ENCODE data around the gene TNFRSF14. TPM values are rescaled to one million over a fixed set of nuclear protein-coding genes. Genes with fewer than 3 reads are reported as not detected.
"Not testable (repeated sequence)": the region's sequence is repeated elsewhere in the genome, so short reads cannot be mapped to it uniquely, and the experiment has no call there.

TNFRSF14 gene
- total and polyA plus RNA-seq, 2 experiments from 2014 or later, result 7.8 to 13.3 TPM

- Histone ChIP-seq H3K36me3 (ENCODE audit: low read depth) (no peaks in the 10 kb centered on the region), H3K27ac (no peak overlapping the region), H3F3A (ENCODE audit: insufficient read depth) (no peaks in the 10 kb centered on the region), H3K4me2 (ENCODE audit: unreplicated experiment) (no peak overlapping the region), H3K9me2 (ENCODE audit: insufficient read depth) (no peaks in the 10 kb centered on the region), H3K4me3 (no peak overlapping the region), H3K9ac (no peak overlapping the region), H2AFZ (no peak overlapping the region), H3K4me1 (ENCODE audit: insufficient read depth) (no peaks in the 10 kb centered on the region), H3K27me3 (replicated peaks; ENCODE audit: insufficient read depth) (peaks cover 14% of the 10 kb centered on the region), H3K79me2 (ENCODE audit: insufficient read depth) (no peaks in the 10 kb centered on the region), H3K9me3 (ENCODE audit: low read depth) (no peaks in the 10 kb centered on the region), H4K20me1 (ENCODE audit: insufficient read depth) (no peaks in the 10 kb centered on the region)
- no peak for TF ChIP-seq EZH2phosphoT487 (IDR thresholded peaks at IDR 0.05; ENCODE audit: insufficient read depth, low read depth)
- WGBS, 2 experiments (ENCODE audit: low coverage in 1 of 2, low lambda C conversion rate in 2 of 2, missing lambda C conversion rate in 2 of 2), result 60 to 62% methylated on average over 16 to 23 of the region's 23 CpGs
- no peak for DNase-seq
- in situ Hi-C loops (cut with MboI), result no loop called here
Measured at GRCh38 chr1:2575801-2576663, 19.9 kb downstream of the TNFRSF14 start.

DNA sequence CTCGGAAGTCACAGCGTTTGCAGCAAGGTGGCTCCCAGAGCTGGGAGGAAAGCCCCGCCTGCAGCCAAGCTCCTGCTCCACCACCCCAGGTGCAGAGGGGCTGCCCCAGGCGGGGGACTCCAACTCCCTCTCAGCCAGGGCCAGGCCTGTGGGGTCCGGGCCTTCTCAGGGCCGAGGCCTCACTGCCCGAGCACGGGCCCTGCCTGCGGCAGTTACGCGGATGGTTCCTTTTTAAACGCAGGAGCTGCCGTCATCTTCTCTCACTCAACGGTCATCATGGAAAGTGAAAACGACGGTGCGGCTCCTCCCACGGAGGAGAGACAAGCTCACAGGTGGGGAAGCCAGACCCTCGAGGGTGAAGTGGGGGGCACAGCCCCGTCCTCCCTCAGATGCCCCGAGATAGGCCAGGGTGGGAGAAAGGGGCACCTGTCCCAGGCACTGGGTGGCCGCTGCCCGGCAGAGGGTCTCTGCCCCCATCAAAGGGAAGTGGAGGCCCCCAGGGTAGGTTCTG is 21.4 kb downstream of the TNFRSF14 start:
- H3K27me3 ChIP-seq (replicated peaks; ENCODE audit: insufficient read depth), result peaks cover 14% of the 10 kb centered on the region
- H3K9me3 ChIP-seq (ENCODE audit: low read depth); H3K36me3 ChIP-seq (ENCODE audit: low read depth); H4K20me1 ChIP-seq (ENCODE audit: insufficient read depth); H3K9ac ChIP-seq; H2AFZ ChIP-seq; in situ Hi-C loops (cut with MboI); H3K9me2 ChIP-seq (ENCODE audit: insufficient read depth); DNase-seq; H3F3A ChIP-seq (ENCODE audit: insufficient read depth); H3K27ac ChIP-seq; H3K4me3 ChIP-seq; H3K79me2 ChIP-seq (ENCODE audit: insufficient read depth); H3K4me1 ChIP-seq (ENCODE audit: insufficient read depth); H3K4me2 ChIP-seq (ENCODE audit: unreplicated experiment): not testable (repeated sequence)
- 62 to 68% methylated on average over 14 to 22 of the region's 23 CpGs for WGBS, 2 experiments (ENCODE audit: low coverage in 1 of 2, low lambda C conversion rate in 2 of 2, missing lambda C conversion rate in 2 of 2)

DNA sequence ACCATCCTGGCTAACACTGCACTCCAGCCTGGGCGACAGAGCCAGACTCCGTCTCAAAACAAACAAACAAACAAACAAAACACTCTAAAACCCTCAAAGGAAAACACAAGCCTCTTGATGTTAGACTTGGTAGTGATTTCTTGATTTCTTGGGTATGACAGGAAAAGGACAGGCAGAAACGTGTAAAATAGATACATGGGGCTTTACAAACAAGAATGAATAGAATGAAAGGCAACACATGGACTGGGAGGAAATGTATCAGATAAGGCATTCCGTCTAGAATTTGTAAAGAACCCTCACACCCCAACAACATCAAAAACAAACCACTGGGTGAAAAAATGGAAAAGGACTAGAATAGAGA is 22.6 kb downstream of the TNFRSF14 start:
- WGBS, 2 experiments (ENCODE audit: low coverage in 1 of 2, low lambda C conversion rate in 2 of 2, missing lambda C conversion rate in 2 of 2), result 63 to 69% methylated on average over 4 of the region's 4 CpGs
- Histone ChIP-seq H3K27me3 (replicated peaks; ENCODE audit: insufficient read depth) (peaks cover 8% of the 10 kb centered on the region), H3K9me3 (ENCODE audit: low read depth) (no peaks in the 10 kb centered on the region), H3K9me2 (ENCODE audit: insufficient read depth) (no peaks in the 10 kb centered on the region), H4K20me1 (ENCODE audit: insufficient read depth) (no peaks in the 10 kb centered on the region), H3K79me2 (ENCODE audit: insufficient read depth) (no peaks in the 10 kb centered on the region), H3K36me3 (ENCODE audit: low read depth) (no peaks in the 10 kb centered on the region), H3F3A (ENCODE audit: insufficient read depth) (no peaks in the 10 kb centered on the region), H3K27ac (no peak overlapping the region), H3K9ac (no peak overlapping the region), H3K4me1 (ENCODE audit: insufficient read depth) (no peaks in the 10 kb centered on the region), H2AFZ (no peak overlapping the region), H3K4me2 (ENCODE audit: unreplicated experiment) (no peak overlapping the region), H3K4me3 (no peak overlapping the region)
- in situ Hi-C loops (cut with MboI), result no loop called here
- TF ChIP-seq EZH2phosphoT487 (IDR thresholded peaks at IDR 0.05; ENCODE audit: insufficient read depth, low read depth) (no peak), EZH2 (IDR thresholded peaks at IDR 0.05; ENCODE audit: insufficient read depth, poor library complexity, severe bottlenecking) (no peak)
- no peak for DNase-seq

DNA sequence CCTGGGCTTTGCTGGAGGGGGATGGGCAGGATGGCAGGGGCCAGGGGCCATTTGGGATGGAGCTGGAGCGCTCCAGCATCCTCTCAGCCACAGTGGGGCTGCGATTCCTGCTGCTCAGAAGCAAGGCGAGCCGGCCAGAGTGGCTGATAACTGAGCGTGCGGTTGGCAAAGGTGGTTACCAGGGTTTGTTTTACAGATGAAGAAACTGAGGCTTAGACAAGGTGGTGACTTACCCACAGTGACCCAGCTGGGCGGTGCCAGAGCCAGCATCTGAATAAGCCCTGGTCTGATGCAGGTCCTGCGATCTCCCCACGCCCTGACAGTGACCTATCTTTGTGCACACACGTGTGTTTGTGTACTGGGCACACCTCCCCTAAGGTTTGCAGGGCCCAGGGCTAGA is 24.5 kb downstream of the TNFRSF14 start:
- Histone ChIP-seq H3K4me2 (ENCODE audit: unreplicated experiment) (no peak overlapping the region), H3K36me3 (ENCODE audit: low read depth) (no peaks in the 10 kb centered on the region), H3K4me3 (no peak overlapping the region), H3K4me1 (ENCODE audit: insufficient read depth) (no peaks in the 10 kb centered on the region), H3K9me3 (ENCODE audit: low read depth) (no peaks in the 10 kb centered on the region), H3F3A (ENCODE audit: insufficient read depth) (no peaks in the 10 kb centered on the region), H2AFZ (no peak overlapping the region), H3K9ac (no peak overlapping the region), H4K20me1 (ENCODE audit: insufficient read depth) (no peaks in the 10 kb centered on the region), H3K27ac (no peak overlapping the region), H3K27me3 (replicated peaks; ENCODE audit: insufficient read depth) (no peaks in the 10 kb centered on the region), H3K9me2 (ENCODE audit: insufficient read depth) (no peaks in the 10 kb centered on the region), H3K79me2 (ENCODE audit: insufficient read depth) (no peaks in the 10 kb centered on the region)
- no peak for TF ChIP-seq EZH2 (IDR thresholded peaks at IDR 0.05; ENCODE audit: insufficient read depth, poor library complexity, severe bottlenecking)
- no peak for TF ChIP-seq EZH2phosphoT487 (IDR thresholded peaks at IDR 0.05; ENCODE audit: insufficient read depth, low read depth)
- 73 to 75% methylated on average over 10 of the region's 10 CpGs for WGBS, 2 experiments (ENCODE audit: low coverage in 1 of 2, low lambda C conversion rate in 2 of 2, missing lambda C conversion rate in 2 of 2)
- no peak for DNase-seq
- in situ Hi-C loops (cut with MboI), result no loop called here
